HG03139 (cell line): ENCODE data around the gene HNRNPH1.

Experiments used
- ATAC-seq: cut with Tn5 transposase; IDR thresholded peaks from one replicate; pipeline ENCODE4 v1.9.1; 2021; ENCODE audit not compliant: unreplicated experiment

The HNRNPH1 gene

DNA sequence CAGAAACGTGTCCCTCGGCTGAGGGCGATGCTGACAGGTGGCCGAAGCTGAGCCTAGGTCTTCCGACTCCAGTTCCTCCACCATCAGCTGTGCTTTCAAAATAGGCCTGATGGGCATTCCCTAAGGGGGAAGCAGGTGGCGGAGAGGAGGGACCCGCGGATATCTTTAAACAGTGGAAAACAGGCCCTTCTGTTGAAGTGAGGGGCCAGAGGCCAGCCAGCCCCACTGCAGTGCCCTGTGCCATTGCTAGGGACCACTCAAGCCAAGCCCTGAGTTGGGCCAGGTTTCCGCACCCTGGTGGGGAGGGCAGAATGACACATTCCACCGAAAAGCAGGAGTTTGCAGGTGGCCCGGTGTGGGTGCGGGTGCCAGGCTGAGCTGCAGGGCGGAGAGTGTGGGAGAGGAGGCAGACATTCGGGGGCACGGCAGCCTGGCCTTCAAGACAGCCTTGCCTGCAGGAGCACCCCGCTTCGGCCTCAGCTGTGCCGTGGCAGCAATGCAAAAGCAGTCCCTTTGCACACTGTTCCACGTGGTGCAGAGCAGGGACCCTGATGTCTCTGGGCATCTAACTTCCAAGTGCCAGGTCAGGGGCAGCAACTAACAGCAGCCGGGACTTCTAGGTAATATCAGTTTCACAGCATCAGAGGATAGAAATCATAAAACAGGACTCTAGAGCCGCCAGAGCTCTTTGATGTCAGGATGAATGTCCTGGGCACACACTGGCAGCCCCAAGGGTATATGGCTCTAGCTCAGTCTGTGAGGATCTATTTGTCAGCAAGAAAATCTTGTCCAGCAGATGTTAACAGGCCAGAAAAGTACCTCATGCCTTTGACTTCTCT, 17.2 kb downstream of the HNRNPH1 start:
- ATAC-seq = no peak

DNA sequence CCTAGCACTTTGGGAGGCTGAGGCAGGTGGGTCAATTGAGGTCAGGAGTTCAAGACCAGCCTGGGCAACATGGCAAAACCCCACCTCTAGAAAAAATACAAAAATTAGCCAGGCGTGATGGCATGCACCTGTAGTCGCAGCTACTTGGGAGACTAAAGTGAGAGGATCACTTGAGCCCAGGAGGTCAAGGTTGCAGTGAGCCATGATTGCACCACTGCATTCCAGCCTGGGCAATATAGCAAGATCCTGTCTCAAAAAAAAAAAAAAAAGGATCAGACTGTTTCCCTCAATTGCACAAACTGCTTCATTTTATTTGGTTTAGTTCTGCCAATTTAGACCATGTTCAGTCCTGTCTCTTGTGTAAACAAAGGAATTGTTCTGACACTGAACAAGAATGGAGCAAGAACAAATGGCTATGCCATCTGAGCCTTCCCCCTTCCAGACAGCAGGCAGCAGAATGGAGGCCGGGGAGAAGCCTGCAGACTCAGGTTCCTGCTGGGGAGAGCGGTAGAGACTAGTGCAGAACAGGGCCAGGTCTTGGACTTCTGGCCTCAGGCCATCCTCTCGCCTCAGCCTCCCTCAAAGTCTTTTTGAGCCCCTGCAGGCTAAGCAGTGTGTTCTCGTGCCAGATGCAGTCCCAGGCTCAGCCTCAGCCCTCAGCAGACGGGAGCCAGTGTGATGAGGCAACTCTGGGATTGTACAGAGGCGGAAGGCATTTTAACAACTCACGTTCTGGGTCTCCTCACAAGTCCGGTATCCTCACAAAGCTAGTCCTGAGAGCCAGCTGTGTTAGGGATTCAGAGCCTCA, 18.2 kb downstream of the HNRNPH1 start:
- ATAC-seq = no peak

- no peak for ATAC-seq
Observed at GRCh38 chr5:179603308-179603707, 20.2 kb downstream of the HNRNPH1 start.

- no peak for ATAC-seq
Observed at GRCh38 chr5:179601871-179602625, 21.4 kb downstream of the HNRNPH1 start.

- no peak for ATAC-seq
Observed at GRCh38 chr5:179599973-179600372, 23.5 kb downstream of the HNRNPH1 start.

DNA sequence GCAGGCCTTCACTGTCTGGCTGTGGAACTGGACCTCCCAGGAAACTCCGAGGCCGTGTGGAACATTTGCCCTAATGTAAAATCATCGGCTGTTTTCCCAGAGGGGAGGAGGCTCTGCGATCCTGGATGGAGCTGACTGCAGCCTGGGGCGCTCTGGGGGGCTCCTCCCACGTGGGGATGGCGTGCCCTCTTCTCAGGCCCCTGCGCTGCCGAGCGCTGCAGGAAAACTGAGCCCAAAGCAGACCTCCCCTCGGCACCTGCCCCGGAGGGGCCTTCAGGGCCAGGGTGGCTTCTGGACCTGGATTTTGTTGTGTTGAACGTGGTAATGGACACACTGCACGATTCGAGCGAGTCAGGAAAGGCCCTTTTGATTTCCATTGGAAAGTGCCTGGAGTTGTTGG, 23.9 kb downstream of the HNRNPH1 start:
- no peak for ATAC-seq

DNA sequence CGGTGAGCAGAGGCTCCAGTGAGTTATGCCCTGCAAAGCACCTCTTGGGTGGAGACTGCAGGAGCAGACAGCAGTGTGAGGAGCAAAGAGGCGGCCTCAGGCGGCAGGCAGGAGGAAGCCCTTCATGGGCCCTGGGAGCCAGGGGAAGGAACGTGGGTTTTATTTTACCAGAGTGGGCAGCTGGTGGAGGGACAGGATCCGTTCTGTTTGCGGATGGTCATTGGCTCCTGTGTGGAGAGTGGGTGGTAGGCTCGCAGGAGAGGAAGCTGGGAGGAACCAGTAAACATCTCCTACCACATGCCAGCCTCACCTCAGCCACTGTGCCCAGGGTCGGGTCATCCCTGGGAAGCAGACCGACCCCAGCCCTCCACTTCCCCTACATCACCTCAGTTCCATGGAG, 24.4 kb downstream of the HNRNPH1 start:
- ATAC-seq = no peak

DNA sequence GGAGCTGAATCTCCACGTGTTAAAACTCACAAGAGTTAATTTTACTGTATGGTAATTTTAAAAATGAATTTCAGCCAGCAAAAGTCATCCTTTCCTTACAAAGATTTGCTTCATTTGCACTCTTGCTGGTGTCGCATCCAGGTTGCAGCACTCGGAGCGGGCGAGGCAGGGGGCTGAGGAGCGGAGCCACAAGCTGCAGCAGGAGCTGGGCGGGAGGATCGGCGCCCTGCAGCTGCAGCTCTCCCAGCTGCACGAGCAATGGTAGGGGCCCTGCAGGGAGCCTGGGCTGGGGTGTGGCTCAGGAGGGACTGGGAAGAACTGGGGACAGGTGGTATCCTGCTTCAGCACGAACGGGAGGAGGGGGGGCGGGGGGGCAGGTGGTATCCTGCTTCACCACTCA, 27.1 kb downstream of the HNRNPH1 start:
- no peak for ATAC-seq

DNA sequence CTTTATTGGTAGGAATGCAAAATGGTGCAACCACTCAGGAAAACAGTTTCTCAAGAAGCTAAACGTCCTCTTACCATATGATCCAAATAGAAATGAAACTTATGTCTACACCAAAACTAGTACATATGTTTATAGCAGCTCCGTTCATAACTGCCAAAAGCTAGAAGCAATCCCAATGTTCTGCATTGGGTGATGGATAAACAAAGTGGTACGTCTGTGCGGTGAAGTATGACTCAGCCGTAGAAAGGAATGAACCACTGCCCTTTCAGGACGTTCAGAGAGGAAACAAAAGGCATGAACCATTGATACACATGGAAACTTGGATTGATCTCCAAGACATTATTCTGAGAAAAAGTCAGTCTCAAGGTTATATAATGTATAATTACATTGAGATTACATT, 27.6 kb downstream of the HNRNPH1 start:
- no peak for ATAC-seq

DNA sequence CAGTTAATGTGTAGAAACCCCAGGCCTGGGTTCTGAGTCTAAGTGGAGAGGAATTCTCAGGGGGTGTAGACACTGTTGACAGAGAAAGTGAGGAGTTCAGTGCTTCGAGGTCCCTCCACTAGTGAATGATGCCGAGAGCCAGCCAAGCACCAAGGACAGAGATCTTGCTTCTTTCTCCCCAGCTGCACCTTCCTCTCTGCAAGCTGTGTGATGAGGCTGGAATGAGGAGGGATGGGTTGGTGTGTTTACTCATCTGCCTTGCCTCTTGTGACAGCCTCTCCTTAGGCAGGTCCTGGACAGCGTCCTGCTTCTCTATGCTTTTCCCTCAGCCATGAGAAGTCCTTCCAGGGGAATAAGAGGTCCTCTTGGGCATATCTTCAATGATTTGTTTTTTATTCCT, 35.3 kb downstream of the HNRNPH1 start:
- ATAC-seq = no peak

DNA sequence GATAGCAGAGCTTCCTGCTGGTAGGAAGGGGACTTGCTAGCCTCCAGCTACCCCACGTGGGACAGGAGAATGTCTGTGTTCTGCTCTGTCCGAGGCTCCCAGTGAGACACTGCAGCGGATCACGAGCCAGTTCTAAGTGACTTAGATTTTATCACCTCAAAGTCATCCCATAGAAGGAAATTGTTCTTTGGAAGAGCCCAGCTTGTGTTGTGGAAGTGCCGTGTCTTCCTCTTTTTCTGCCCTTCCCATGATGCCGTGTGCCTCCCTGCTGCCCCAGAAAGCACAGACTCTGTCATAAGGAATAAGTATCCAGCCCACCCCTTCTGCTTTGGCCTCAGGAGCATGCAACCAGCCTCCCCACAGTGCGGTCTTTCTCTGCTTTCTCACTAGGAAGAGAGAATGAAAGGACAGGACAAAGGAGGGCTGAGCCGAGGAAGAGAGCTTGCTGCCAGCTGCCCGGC, 37.5 kb downstream of the HNRNPH1 start:
- ATAC-seq = no peak

GRCh38 chr5:179577286-179577960, 46.0 kb downstream of the HNRNPH1 start:
- no peak for ATAC-seq

GRCh38 chr5:179572386-179572785, 51.1 kb downstream of the HNRNPH1 start:
- no peak for ATAC-seq

DNA sequence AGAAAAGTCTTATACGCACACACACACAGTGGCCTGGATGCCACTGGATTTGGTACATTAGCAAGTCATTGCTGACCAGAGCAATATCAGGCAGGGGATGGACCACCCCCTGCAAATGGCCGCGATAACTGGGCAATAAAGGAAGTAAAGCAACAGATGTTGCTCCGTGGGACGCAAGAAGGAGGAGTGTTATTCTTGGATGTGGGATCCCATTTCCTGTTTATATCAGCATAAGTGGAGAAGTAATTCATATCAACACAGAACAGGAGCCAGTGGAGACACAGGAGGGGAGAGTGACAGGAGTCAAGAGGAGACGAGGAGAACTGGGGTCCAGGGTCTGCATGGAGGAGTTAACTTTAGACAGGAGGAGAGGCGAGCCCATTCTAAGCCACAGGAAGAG, 54.8 kb downstream of the HNRNPH1 start:
- no peak for ATAC-seq

GRCh38 chr5:179564526-179564925, 58.9 kb downstream of the HNRNPH1 start:
- ATAC-seq = no peak
